NCI-H510A (cell line): ENCODE measurements around the gene BRD3OS.

ENCODE experiments used
- DNase-seq: peaks from one replicate; lab custom pipeline; 2025; lab: John Stamatoyannopoulos, UW

Gene BRD3OS

DNA sequence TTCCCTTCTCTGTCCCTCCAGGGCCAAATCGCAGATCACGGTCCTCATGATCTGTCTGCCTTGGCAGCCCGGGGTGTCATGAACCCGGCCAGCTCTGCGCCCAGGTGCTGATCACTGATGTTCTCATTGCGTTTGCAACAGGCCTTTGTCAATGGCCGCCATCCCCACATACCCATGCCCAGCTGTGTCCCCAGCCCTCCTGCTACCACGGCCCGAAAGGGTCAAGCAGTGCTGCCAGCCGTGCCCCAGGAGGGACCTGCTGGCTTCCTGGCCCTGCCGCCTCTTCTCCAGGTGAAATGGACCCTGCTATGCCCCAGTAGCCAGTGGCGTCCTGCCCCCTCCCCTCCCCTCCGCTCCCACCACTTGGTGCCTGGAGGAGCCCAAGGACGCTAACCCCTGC is 20.4 kb upstream of the BRD3OS start:
- DNase-seq: no peak

DNA sequence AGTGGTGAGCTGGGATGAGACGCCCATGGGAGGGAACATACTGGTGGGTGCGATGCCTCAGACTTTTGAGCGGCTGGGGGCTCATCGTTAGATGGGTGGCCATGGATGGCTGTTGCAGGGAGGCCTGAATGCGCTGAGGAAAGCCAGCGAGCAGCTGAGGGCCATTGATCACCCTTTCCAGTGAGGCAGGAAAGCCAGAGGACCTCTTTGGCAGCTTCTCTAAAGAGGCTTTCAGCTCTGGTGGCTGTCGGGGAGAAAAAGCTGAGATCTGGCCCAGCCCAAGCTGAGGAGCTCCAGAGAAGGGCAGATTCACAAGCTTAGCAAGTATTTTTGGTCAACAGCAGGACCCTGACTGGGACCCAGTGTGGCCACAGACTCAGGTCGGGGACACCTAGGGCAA is 19.9 kb upstream of the BRD3OS start:
- no peak for DNase-seq

DNA sequence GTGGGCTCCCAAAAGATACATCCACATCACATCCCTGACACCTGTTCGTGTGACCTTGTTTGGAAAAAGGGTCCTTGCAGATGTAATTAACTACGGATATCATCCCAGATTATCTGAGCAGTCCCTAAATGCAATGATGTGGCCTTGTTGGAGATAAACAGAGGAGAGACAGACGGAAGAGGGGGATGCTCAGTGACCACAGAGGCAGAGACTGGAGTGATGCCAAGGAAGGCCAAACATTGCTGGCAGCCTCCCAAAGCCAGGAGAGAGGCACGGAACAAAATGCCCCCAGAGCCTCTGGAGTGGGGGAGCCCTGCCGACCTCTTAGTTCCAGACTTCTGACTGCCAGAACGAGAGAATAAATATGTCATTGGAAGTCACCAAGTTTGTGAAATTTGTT is 18.1 kb upstream of the BRD3OS start:
- DNase-seq: no peak

DNA sequence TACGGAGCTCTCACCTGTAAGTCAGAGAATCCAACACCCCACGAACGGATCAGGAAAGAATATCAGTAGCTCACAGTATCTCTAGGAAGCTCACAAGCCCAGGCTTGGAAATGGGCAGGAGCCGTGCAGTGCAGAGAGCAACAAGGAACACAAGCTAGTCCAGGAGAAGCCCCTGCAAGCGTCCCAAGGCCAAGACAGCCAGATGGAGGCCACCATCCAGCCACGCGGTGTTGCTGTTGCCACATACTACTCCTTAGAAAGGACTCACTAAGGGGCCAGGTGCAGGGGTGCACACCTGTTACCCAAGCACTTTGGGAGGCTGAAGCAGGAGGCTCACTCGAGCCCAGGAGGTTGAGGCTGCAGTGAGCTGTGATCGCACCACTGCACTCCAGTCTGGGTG is 17.7 kb upstream of the BRD3OS start:
- no peak for DNase-seq

DNA sequence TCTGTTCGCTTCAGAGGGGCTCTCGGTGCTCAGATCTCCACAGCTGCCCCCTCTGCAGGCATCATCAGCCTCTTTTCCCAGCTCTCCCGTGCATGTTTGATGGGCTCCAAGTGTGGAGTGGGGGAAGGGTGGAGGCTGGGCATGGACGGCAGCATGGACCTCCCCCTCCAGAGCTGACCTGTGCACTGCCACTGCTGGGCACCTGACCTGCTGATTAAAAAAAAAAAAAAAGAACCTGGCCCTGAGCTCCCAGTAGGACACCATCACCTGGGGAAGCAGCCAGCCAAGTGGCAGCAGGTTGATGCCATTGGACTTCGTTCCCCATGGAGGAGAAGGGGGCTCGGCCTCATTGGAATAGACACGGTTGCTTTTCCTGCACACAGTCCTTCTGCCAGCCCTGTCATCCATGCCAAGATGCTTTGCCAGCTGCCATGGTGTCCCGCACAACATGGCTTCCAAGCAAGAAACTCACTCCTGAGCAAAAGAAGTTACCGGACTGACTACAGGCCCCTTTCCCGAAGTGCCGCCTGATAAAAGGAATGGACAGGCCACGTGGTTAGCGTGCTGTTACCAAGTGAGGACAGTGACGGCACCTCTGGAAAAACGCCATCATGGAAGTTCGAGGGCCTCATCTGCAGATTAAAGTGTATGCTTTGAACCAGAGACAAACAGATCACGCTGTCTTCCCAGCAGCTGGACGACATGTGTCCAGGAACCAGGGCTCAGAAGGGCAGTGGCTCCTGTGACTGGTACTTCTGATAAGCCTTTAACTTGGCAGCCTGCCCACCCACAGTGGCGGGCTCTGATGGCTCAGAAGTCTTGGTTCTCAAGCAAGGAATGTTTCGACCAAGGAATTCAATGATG is 14.7 kb upstream of the BRD3OS start:
- no peak for DNase-seq

DNA sequence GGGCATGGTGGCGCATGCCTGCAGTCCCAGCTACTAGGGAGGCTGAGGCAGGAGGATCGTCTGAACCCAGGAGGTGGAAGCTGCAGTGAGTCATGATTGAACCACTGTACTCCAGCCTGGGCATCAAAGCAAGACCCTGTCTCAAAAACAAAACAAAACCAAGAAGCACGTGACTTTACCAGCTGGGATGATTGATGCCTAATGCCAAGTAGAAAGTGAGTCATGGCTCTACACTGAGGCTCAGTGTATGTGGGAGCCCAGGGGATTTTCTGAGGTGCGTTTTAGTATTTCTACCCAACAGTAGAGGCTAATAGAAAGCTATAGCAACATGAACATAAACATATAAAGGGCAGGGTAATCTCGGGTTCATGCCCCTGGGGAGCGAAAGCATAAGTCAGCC is 13.9 kb upstream of the BRD3OS start:
- DNase-seq: no peak

DNA sequence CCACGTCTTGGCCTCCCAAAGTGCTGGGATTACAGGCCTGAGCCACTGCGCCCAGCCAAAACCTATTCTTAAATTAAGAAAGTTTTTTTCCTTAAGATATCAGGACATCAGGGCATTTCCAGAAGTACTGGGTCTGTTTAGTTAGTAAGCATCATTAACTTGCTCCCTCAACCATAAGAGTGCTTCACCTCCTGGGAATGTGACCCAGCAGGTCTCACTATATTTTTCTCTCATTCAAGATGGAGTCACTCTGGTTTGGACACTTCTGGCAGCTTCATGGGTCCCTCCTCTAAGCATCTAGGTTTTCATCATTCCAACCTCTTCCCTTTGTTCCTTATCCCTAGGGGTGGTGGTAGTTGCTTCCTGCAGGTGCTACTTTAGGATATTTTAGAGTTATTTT is 10.3 kb upstream of the BRD3OS start:
- DNase-seq: no peak

DNA sequence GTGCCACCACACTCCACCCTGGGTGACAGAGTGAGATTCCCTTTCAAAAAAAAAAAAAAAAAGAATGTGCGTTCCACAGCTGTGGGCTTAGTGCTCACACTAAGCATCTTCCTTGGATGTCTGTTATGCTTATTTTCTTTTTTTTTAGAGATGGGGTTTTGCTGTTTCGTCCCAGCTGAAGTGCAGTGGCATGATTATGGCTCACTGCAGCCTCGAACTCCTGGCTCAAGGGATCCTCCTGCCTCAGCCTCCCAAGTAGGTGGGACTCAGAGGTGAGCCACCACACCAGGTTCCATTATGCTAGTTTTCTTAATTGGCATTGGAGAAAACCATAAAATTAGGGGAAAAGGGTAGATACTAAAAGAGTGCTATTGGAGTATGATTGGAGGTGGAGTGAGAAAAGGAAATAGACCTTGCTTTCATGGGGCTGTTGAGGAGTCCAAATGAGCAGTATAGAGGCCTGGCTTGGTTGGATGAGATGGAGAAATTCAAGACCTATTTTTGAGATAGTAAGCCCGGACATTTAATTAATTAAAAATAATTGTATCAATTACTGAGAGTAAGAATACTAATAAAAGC is 978 bp upstream of the BRD3OS start:
- DNase-seq: no peak

DNA sequence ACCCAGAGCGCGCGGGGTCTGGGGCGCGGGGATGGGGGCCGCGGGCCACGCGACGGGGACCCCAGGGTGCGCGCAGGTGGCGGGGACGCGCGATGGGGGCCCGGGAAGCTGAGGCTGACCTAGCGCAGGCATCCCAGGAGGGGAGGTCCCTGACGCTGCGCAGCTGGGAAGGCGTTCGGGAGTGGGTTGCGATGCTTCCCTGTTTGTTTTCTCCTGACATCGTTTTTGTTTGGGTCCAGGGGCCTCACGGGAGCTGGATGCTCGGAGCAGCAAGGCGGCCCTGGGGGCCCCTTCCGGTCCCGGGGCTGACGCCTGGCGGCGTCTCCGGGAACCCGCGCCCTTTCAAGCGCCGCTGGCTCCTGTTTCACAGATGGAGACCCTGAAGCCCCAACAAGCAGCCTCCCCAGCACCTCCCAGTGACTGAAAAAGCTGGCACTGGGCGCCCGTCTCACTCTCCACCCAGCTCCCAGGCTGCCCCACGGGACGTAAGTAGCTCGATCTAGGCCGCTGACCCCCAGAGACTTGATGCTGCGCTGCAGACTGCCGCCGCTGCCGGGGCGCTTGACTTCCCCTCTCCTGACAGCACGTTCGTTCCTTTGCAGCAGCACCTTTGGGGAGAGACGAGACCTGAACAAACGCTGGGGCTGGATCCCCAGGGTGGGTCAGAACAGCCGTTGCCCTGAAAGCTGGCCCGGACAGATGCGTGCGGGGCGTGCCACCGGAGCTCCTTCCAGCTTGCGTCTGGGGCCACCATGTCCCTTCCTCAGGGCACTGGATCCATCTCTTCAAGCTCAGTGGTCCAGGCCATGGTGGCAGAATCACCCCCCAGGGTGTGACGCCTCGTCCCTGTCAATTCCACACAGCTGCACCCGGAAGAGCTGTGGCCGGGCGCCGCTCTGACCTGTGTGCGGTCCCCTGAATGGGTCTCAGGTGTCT is 593 bp downstream of the BRD3OS start:
- no peak for DNase-seq

DNA sequence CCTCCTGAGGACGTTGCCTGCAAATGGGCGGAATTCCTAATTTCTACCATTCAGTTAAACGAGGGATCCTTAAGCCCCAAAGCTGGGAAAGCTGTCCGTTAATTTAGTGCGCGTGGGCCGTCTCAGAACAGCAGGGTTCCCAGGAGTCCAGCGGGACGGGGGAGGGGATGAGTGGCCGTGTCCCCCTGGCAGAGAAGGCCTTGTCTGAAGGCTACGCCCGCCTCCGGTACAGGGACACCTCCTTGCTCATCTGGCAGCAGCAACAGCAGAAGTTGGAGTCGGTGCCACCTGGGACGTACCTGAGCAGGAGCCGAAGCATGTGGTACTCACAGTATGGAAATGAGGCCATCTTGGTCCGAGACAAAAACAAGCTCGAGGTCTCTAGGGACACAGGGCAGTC is 1.3 kb downstream of the BRD3OS start:
- no peak for DNase-seq

DNA sequence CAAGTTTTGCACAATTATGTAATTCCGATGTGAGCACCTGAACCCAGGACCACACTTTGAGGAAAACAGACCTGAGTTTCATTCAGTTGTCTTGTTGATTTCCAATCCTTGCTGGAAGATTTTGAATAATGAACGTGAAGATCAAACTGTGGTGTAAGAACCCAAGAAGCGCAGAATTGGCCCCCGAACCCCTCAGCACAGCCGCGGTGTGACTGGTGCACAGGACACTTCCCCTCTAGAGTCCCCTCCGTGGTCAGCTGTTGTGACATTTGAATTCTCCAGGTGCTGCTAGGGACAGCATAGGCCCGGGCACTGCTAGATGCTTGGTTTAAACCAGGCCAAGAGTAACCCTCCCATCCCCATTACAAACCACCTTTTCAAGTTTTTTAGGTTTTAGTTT is 1.7 kb downstream of the BRD3OS start:
- no peak for DNase-seq

DNA sequence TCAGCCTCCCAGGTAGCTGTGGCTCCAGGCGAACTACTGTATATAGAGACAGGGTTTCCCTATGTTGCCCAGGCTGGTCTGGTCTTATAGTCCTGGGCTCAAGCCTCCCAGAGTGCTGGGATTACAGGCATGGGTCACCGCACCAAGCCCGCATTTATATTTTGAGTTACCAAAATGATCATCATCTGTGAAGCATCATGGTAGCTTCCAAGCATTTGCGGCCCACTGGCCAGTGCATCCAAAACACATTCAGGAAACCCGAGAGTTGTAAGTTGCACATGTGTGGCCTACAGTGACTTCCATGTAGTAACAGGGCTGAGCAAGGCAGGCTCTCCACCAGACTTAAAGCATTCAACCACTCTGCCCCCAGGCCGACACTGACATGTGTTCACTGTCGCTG is 2.3 kb downstream of the BRD3OS start:
- no peak for DNase-seq

DNA sequence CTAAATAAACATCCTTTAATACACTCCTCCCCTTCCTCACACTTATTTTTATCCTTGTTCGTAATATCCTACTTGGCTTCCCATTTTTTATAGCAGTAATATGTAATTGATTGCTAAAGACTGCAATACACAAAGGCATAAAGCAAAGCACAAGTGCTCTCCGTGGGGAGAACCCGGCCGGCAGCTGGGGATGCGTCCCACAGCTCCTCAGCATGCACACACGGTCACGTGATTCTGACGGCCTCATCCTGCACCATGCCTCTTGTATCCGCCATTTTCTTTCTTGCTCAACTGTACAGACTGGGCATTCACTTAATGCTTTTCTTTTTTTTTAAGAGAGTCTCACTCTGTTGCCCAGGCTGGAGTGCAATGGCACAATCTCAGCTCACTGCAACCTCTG is 2.8 kb downstream of the BRD3OS start:
- no peak for DNase-seq

DNA sequence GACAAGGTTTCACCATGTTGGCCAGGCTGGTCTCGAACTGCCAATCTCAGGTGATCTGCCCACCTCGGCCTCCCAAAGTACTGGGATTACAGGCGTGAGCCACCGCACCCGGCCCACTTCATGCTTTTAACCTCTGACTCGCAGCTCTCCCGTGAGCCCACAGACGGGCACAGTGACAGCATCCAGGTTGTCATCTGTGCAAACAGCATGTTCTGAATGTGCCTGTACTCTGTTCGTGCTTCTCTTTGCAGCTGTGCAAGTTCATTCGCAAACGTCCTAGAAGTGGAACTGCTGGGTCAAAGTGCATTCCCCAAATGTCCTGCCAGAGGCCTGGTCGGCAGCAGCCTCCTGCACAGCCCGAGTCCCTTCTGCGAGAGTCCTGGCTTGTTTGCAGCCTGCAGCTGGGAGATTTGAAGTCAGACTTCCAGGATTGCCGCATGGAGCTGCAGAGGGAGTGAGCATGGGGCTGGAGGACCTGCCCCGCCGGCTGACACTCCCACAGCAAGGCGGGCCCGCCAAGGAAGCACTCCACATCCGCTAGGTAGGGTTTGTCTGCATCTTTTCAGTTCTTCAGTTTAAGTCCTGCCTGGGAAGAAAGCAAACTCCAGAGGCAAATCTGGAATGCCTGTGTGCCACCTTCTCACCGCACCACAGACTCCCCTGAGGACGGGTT is 3.4 kb downstream of the BRD3OS start:
- no peak for DNase-seq

DNA sequence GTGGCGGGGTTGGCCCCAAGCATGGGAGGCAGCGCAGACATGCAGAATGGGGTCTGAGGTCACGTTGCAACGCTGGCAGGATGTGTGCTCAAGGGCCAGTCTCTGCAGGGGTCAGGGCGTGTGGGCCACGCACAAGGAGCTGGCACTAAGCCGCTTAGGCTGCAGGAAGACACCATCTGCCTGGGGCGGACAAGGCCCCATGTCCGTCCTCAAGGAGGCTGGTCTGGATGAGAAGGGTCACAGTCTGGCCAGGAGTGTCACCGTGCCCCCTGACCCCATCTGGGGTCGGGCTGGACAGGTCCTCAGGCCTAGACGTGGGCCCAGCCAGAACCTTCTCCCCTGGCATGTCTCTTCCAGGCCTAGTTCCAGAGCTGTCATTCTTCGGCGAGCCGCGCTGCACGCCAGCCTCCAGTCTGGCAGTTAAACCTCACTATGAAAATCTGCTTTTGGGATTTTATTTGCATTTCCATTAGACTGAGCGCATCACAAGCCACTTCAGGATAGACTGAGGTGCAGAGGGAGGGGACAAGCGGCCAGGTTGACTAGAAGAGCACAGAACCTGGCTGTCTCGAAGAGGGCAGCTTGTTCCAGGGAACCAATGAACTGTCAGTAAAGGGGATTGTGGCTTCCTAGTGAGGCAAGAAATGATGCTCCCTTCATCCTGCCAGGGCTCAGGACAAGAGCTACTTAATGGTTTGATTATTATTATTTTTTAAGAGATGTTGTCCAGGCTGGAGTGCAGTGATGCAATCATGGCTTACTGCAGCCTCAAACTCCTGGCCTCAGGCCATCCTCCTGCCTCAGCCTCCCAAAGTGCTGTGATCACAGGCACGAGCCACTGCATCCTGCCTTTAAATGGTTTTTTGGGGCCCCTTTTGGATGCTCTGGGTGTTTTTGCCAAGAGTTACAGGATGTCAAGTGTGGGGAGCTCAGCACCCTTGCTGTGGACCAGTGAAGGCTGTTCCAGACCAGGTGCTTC is 4.3 kb downstream of the BRD3OS start:
- no peak for DNase-seq

DNA sequence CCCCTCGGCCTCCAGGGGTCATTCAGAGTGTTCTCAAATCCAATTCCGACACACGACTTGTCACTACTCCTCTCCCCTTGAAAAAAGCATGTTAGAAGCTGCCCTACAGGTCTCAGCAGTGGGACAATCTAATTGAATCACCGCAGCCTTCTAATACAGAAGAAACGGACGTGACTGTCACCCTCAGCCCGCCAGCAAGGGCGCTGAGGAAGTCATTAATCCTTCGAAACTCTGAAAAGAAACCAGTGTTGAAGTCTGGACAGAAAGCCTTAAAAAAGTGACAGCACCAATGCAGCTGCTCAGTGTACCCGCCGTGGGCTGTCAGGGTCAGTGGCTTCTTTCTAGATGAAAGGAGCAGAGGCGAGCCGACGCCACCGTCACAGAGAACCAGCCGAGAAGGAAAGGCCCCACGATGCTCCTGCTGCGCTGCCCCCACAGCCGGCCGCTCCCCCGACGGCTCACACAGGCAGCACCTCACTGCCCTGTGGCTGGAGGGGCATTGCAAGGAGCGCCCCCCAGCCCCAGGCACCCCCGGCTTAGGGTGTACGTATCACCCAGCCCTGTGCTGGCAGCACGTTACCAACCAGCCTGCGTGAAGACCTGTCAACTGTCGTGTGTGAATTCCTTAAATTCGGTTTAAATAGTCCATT is 5.7 kb downstream of the BRD3OS start:
- no peak for DNase-seq

DNA sequence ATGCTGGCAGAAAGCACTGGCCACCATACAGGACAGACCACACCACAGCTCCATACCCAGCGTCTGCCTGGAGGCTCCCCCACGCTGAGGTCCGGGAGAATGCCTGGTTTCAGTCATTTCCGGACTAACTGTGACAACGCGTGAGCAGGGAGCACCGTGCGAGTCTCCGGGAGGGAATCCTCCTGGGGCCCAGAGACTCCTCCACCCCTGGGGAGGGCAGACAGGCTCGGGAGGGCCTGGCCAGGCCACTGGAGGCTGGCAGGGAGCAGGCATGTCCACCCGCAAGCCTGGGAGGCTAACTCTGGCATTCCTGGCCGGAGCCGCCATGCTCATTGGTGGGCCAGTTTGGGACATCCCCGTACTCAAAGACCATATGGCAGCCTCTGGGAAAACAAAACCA is 6.5 kb downstream of the BRD3OS start:
- DNase-seq: no peak

DNA sequence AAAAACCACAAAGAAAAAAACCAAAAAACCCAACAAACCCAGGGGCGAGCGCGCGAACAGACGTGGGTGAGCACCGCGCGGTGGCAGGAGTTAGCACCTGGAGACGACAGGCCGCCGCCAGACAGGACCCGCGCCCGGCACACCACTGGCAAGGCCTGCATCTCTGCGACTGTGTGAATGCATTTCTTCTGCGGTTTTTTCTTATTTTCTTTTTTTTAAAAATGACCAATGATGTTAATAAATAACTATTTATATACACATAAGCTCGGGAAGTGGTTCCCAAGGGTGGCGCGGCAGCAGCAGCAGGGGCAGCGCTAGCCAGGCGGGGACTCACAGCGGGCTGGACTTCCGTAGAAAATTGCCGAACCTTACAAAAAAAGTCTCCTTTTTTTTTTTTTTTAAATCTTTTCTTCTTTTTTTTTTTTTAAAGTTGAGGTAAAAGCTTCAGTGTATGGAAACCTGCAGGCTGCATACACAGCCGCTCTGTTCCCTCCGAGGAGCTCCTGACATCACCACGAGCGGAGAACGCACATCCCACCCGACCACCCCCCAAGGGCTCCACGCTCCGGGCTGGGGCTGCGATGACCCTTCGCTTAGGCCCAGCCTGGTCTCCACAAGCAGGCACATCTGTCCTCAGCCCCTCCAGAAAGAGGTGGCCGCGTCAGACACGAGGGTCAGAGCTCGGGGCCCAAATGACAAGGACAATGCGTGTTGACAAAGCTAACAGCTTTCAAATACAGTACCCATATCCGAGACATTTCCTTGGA is 7.4 kb downstream of the BRD3OS start:
- no peak for DNase-seq

DNA sequence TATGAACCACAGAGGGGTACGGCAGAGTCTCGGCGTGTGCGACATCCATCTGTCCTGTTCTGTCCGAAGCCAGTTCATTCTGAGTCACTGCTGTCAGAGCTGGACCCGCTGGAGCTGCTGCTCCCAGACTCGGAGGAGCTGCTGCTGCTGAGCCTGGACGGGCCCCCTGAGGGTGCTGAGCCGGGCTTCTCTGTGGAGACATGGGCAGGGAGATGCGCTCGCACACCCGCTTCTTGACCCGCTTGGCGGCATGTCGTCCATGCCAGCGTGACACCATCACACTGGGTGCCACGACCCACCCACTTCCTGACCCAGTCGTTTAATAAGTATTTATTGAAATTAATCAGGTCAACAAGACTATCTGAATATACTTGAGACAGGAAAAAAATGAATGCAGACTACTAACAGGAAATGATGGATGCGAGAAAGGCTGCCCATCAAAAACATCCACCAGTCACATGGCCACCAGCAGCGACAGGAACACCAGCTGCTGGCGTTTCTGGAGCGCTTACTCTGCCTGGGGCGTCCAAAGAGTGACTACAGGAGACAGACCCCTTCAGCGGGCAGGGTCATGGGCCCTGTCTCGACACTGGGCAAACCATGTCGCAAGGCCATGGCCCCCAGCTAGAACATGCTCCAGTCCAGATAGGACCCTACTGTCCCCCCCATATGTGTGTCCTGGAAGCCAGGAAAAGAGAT is 8.4 kb downstream of the BRD3OS start:
- DNase-seq: no peak
